NB4 (cell line): ENCODE data around the gene USP6.
"Not testable (repeated sequence)": the region's sequence is repeated elsewhere in the genome, so short reads cannot be mapped to it uniquely, and the experiment has no call there.

Experiments
- TF ChIP-seq, protein P1 (sequence below): IDR thresholded peaks from 2 replicates; pipeline ENCODE4 v1.6.1; 2011; ENCODE audit warnings: low read depth, low read length
- TF ChIP-seq, protein P2 (sequence below): IDR thresholded peaks from one replicate; pipeline ENCODE4 v1.5.1; 2012; ENCODE audit warnings: low read depth, low read length

DNA sequence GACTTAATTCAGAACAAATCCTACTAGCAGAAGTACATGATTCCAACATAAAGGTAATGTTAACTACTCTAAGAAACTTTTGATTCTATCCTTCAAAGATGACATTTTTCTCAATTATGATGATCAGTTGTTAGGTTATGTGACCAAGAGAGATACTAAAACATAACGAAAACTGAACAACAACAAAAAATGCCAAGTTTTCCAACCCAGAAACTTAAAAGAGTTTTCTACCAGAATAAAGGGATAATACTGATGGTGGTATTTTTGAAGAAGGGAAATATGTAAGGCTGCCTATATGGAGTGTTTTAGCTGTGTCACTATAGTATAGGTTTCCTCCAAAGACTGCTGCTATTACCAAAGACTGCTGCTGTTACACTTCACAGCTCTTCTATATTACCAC, 30.3 kb downstream of the USP6 start:
- TF ChIP-seq, protein P1, sequence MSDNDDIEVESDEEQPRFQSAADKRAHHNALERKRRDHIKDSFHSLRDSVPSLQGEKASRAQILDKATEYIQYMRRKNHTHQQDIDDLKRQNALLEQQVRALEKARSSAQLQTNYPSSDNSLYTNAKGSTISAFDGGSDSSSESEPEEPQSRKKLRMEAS: not testable (repeated sequence)
- TF ChIP-seq, protein P2, sequence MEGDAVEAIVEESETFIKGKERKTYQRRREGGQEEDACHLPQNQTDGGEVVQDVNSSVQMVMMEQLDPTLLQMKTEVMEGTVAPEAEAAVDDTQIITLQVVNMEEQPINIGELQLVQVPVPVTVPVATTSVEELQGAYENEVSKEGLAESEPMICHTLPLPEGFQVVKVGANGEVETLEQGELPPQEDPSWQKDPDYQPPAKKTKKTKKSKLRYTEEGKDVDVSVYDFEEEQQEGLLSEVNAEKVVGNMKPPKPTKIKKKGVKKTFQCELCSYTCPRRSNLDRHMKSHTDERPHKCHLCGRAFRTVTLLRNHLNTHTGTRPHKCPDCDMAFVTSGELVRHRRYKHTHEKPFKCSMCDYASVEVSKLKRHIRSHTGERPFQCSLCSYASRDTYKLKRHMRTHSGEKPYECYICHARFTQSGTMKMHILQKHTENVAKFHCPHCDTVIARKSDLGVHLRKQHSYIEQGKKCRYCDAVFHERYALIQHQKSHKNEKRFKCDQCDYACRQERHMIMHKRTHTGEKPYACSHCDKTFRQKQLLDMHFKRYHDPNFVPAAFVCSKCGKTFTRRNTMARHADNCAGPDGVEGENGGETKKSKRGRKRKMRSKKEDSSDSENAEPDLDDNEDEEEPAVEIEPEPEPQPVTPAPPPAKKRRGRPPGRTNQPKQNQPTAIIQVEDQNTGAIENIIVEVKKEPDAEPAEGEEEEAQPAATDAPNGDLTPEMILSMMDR: not testable (repeated sequence)
